ENCODE results near the gene FHIP2A.
"Not testable (repeated sequence)": the region's sequence is repeated elsewhere in the genome, so short reads cannot be mapped to it uniquely, and the experiment has no call there.

Gene FHIP2A

GRCh38 chr10:114825513-114826253 is 4.1 kb downstream of the FHIP2A start:
- no peak for ATAC-seq (replicated peaks)
- no peaks in the 10 kb centered on the region for H3K27me3 Mint-ChIP-seq
- H3K4me3 Mint-ChIP-seq, result peak overlapping the region in 1 of 2 donors; percentile 4
- H3K9me3 Mint-ChIP-seq, result peaks cover 0 to 2% of the 10 kb centered on the region in 2 donors
- DNase-seq, result no peak
- H3K36me3 Mint-ChIP-seq, result peaks cover 10 to 11% of the 10 kb centered on the region in 2 donors
- no peak overlapping the region for H3K27ac Mint-ChIP-seq
- peaks cover 12 to 44% of the 10 kb centered on the region in 2 donors for H3K4me1 Mint-ChIP-seq

GRCh38 chr10:114829160-114829909 is 7.8 kb downstream of the FHIP2A start:
- H3K27ac Mint-ChIP-seq, result no peak overlapping the region
- DNase-seq (no peak), ATAC-seq (replicated peaks) (no peak)
- H3K27me3 Mint-ChIP-seq, result no peaks in the 10 kb centered on the region
- peaks cover 0 to 2% of the 10 kb centered on the region in 2 donors for H3K9me3 Mint-ChIP-seq
- peaks cover 7 to 35% of the 10 kb centered on the region in 2 donors for H3K4me1 Mint-ChIP-seq
- peaks cover 15 to 23% of the 10 kb centered on the region in 2 donors for H3K36me3 Mint-ChIP-seq
- no peak overlapping the region for H3K4me3 Mint-ChIP-seq

GRCh38 chr10:114831186-114831867 is 9.7 kb downstream of the FHIP2A start:
- no peak overlapping the region for H3K27ac Mint-ChIP-seq
- peaks cover 3 to 21% of the 10 kb centered on the region in 2 donors for H3K4me1 Mint-ChIP-seq
- H3K36me3 Mint-ChIP-seq, result peaks cover 14 to 22% of the 10 kb centered on the region in 2 donors
- peaks cover 0 to 2% of the 10 kb centered on the region in 2 donors for H3K9me3 Mint-ChIP-seq
- DNase-seq (no peak), ATAC-seq (replicated peaks) (no peak)
- H3K27me3 Mint-ChIP-seq, result no peaks in the 10 kb centered on the region
- H3K4me3 Mint-ChIP-seq, result no peak overlapping the region

GRCh38 chr10:114837690-114838089 is 16.1 kb downstream of the FHIP2A start:
- no peak overlapping the region for H3K27ac Mint-ChIP-seq
- no peaks in the 10 kb centered on the region for H3K27me3 Mint-ChIP-seq
- no peak for DNase-seq
- peaks cover 24 to 29% of the 10 kb centered on the region in 2 donors for H3K36me3 Mint-ChIP-seq
- ATAC-seq (replicated peaks), result no peak
- H3K4me3 Mint-ChIP-seq, result no peak overlapping the region
- H3K4me1 Mint-ChIP-seq, result peaks cover 0 to 4% of the 10 kb centered on the region in 2 donors
- no peaks in the 10 kb centered on the region for H3K9me3 Mint-ChIP-seq

GRCh38 chr10:114839901-114840300 is 18.3 kb downstream of the FHIP2A start:
- H3K9me3 Mint-ChIP-seq, result no peaks in the 10 kb centered on the region
- ATAC-seq (replicated peaks) (no peak), DNase-seq (no peak)
- peaks cover 26 to 28% of the 10 kb centered on the region in 2 donors for H3K36me3 Mint-ChIP-seq
- no peaks in the 10 kb centered on the region for H3K27me3 Mint-ChIP-seq
- H3K27ac Mint-ChIP-seq, result no peak overlapping the region
- H3K4me1 Mint-ChIP-seq, result no peaks in the 10 kb centered on the region
- H3K4me3 Mint-ChIP-seq, result no peak overlapping the region

GRCh38 chr10:114845978-114846693 is 24.6 kb downstream of the FHIP2A start:
- H3K9me3 Mint-ChIP-seq, result peaks cover 0 to 5% of the 10 kb centered on the region in 2 donors

GRCh38 chr10:114847517-114847916 is 25.9 kb downstream of the FHIP2A start:
- not testable (repeated sequence) for ATAC-seq (replicated peaks); H3K27me3 Mint-ChIP-seq; H3K4me1 Mint-ChIP-seq; H3K27ac Mint-ChIP-seq; DNase-seq; H3K4me3 Mint-ChIP-seq; H3K9me3 Mint-ChIP-seq
- peaks cover 32 to 54% of the 10 kb centered on the region in 2 donors for H3K36me3 Mint-ChIP-seq

More at GRCh38 chr10:114845978-114846693, 24.6 kb downstream of the FHIP2A start:
- Mint-ChIP-seq H3K4me3 (no peak overlapping the region), H3K4me1 (peaks cover 0 to 6% of the 10 kb centered on the region in 2 donors), H3K36me3 (peaks cover 34 to 45% of the 10 kb centered on the region in 2 donors), H3K27ac (no peak overlapping the region), H3K27me3 (no peaks in the 10 kb centered on the region)
- no peak for ATAC-seq (replicated peaks)
- DNase-seq, result no peak

GRCh38 chr10:114849674-114850073 is 28.1 kb downstream of the FHIP2A start:
- ATAC-seq (replicated peaks), result no peak
- H3K4me3 Mint-ChIP-seq, result no peak overlapping the region
- no peak overlapping the region for H3K27ac Mint-ChIP-seq
- peaks cover 30 to 54% of the 10 kb centered on the region in 2 donors for H3K36me3 Mint-ChIP-seq
- DNase-seq, result no peak
- H3K27me3 Mint-ChIP-seq, result no peaks in the 10 kb centered on the region
- H3K4me1 Mint-ChIP-seq, result peaks cover 0 to 6% of the 10 kb centered on the region in 2 donors
- H3K9me3 Mint-ChIP-seq, result peaks cover 0 to 5% of the 10 kb centered on the region in 2 donors

GRCh38 chr10:114850126-114850525 is 28.5 kb downstream of the FHIP2A start:
- H3K4me1 Mint-ChIP-seq, result peaks cover 0 to 6% of the 10 kb centered on the region in 2 donors
- DNase-seq (no peak), ATAC-seq (replicated peaks) (no peak)
- H3K4me3 Mint-ChIP-seq, result no peak overlapping the region
- H3K27ac Mint-ChIP-seq, result no peak overlapping the region
- no peaks in the 10 kb centered on the region for H3K27me3 Mint-ChIP-seq
- H3K9me3 Mint-ChIP-seq, result peaks cover 0 to 5% of the 10 kb centered on the region in 2 donors
- H3K36me3 Mint-ChIP-seq, result peaks cover 29 to 51% of the 10 kb centered on the region in 2 donors

GRCh38 chr10:114851336-114851735 is 29.8 kb downstream of the FHIP2A start:
- Mint-ChIP-seq H3K36me3 (peaks cover 26 to 52% of the 10 kb centered on the region in 2 donors), H3K4me1 (peaks cover 0 to 6% of the 10 kb centered on the region in 2 donors), H3K4me3 (no peak overlapping the region), H3K27me3 (no peaks in the 10 kb centered on the region), H3K27ac (no peak overlapping the region), H3K9me3 (peaks cover 0 to 5% of the 10 kb centered on the region in 2 donors)
- DNase-seq, result no peak
- no peak for ATAC-seq (replicated peaks)

GRCh38 chr10:114852197-114852596 is 30.6 kb downstream of the FHIP2A start:
- Mint-ChIP-seq H3K4me1 (peaks cover 0 to 6% of the 10 kb centered on the region in 2 donors), H3K9me3 (peaks cover 0 to 5% of the 10 kb centered on the region in 2 donors), H3K27ac (no peak overlapping the region), H3K4me3 (no peak overlapping the region), H3K36me3 (peaks cover 27 to 57% of the 10 kb centered on the region in 2 donors), H3K27me3 (no peaks in the 10 kb centered on the region)
- DNase-seq, result no peak
- no peak for ATAC-seq (replicated peaks)

GRCh38 chr10:114854906-114855305 is 33.3 kb downstream of the FHIP2A start:
- Mint-ChIP-seq H3K27me3 (no peaks in the 10 kb centered on the region), H3K4me1 (peaks cover 0 to under 1% of the 10 kb centered on the region in 2 donors), H3K27ac (no peak overlapping the region), H3K4me3 (no peak overlapping the region), H3K36me3 (peaks cover 21 to 48% of the 10 kb centered on the region in 2 donors), H3K9me3 (no peaks in the 10 kb centered on the region)
- DNase-seq (no peak), ATAC-seq (replicated peaks) (no peak)

- DNase-seq (no peak), ATAC-seq (replicated peaks) (no peak)
- peaks cover 17 to 51% of the 10 kb centered on the region in 2 donors for H3K36me3 Mint-ChIP-seq
Measured at GRCh38 chr10:114855776-114856543, 34.4 kb downstream of the FHIP2A start.

More at GRCh38 chr10:114855776-114856543, 34.4 kb downstream of the FHIP2A start:
- Mint-ChIP-seq H3K27ac (no peak overlapping the region), H3K4me3 (no peak overlapping the region), H3K4me1 (no peaks in the 10 kb centered on the region), H3K9me3 (no peaks in the 10 kb centered on the region), H3K27me3 (no peaks in the 10 kb centered on the region)

All from stimulated activated naive B cell treated with anti-CD40 and anti-IgM and Interleukin-4, amounts not matched to agents 10 μg/mL and 1 μg/mL and 100 μg/mL, for 72 hours (primary cell).